RPMI7951 (cell line): ENCODE results near the gene PLLP. TPM values are rescaled to one million over a fixed set of nuclear protein-coding genes. Genes with fewer than 3 reads are reported as not detected.

Experiments used
- DNase-seq: peaks from one replicate; pipeline ENCODE4 v3.0.0-alpha.2; 2012; ENCODE audit warnings: low read depth
- total RNA-seq: library from RNA; depleted of rRNA; stranded (reverse); fragments of >200 nt; shearing (Covaris generic); gene quantifications from 2 replicates; pipeline ENCODE4 v1.2.3, GENCODE V29; 2014; rRNA removed

The PLLP gene
- total RNA-seq, 1 experiment from 2014 or later: 0.24 TPM

DNA sequence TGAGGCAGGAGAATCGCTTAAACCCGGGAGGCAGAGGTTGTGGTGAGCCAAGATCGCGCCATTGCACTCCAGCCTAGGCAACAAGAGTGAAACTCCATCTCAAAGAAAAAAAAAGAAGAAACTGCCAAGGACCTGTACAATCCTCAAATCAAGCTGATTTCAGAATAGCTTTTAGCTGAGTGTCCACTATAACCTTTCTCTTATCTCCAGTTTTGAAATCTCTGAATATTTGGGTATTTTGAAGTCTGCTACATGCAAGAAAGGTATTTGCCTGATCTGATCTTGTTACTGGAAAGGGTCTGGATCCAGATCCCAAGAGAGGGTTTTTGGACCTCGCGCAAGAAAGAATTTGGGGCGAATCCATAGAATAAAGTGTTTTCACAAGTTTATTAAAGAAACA, 58.5 kb downstream of the PLLP start:
- no peak for DNase-seq

DNA sequence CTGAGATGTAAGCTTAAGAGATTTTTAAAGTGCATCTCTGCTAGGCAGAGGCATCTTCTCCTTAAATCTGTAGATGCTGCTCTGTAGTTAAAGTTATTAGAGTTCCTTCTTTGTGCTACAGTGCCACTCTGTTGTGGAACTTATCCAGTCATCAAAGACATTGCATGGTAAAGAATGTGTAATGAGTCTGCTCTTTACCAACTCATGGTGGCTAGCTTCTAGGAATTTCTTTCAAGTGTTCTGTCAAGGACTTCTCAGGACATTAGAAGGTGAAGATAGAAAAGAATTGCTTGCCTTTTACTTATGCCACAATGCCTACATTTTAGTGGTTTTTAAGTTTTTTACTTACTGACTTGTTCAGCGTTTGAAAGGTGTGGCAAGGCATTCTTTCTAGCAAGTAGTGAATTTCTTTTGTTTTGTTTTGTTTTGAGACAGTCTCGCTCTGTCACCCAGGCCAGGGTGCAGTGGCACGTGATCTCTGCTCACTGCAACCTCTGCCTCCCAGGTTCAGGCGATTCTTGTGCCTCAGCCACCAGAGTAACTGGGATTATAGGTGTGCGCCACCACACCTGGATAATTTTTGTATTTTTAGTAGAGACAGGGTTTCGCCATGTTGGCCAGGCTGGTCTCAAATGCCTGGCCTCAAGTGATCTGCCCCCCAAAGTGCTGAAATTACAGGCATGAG, 59.7 kb downstream of the PLLP start:
- no peak for DNase-seq

DNA sequence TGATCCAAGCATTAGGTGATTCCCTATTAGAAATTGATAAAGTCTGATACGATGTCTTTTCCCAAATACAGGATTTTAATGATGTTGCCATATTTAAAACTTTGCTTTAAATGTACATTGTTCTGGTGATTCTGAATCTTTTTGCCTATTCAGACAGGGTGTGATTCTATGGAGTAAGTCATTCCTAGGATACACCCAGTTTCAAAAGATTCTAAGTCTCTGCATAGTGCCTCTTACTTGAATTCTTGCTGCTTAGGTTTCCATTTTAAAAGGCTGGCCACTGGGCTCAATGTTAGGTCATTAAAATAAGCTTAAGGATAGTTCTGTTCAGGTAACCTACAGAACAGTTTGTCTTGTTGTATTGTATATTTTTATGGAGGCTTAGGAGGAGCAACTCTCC, 61.4 kb downstream of the PLLP start:
- DNase-seq: no peak

DNA sequence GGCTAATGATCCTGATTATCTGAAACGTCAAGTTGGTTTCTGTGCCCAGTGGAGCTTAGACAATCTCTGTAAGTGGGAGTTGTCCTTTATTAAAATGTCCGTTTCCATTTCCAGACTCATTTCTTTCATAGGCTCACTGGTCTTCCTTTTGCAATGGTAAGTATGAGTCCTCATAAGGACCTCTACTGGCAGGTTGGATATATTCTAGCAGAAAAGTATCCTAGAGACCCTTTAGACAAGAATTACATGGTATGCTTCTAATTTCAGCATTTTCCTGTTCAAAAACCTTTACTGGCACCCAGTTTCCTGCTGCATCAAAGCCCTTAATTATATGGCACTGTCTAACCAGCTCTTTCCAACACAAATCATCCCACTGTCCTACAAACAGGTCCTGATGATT, 67.5 kb downstream of the PLLP start:
- no peak for DNase-seq

DNA sequence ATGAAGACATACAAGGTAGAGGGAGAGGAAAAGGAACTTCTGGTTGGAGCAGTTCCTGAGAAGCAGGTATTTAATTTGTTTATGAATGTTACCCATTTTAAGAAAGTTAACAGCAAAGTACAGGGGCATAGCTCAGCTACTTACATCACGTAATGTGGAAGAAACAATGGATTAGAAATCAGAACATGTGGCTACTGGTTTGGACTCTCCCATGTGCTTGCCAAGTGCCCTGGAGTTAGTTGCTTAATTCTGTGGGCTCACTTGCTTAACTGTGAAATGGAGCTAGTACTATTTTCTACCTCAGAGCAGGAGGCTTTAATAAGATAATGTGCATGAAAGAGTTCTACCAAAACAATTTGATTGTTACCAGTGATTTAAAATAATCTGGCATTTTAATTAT, 71.0 kb downstream of the PLLP start:
- no peak for DNase-seq

DNA sequence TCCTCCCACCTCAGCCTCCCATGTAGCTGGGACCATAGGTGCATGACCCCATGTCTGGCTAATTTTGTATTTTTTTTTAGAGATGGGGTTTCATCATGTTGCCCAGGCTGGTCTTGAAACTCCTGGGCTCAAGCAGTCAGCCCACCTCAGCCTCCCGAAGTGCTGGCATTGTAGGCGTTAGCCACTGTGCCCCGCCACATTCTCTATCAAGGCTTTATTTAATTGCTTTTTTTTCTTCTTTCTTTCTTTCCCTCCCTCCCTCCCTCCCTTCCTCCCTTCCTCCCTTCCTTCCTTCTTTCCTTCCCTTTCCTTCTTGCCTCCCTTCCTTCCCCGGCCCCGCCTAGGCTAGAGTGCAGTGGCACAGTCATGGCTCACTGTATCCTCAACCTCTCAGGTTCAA, 74.7 kb downstream of the PLLP start:
- no peak for DNase-seq

DNA sequence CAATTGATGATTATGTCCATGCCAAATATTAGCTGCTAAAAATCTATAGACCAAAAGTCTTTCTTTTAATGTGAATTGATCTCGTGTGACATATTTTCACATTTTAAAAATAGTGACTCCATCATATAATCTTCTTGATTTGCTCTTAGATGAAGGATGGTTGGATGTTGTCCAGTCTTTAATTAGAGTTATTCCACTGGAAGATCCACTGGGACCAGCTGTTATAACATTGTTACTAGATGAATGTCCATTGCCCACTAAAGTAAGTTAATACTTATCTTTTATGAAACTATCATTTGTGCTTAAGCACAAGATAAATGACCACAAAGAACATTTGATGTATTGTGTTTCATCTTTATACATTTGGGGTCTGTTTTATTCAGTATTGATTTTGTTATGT, 75.5 kb downstream of the PLLP start:
- no peak for DNase-seq

Other genes with a start within 250 kb of the PLLP start
- gene CPNE2, start 192.1 kb downstream of the PLLP start, total RNA-seq: 61.8 and 93.1 TPM in 2 replicates
- gene PSME3IP1, start 98.6 kb downstream of the PLLP start, total RNA-seq: 88.5 and 119 TPM in 2 replicates
- 41.5 and 42.0 TPM in 2 replicates for gene RSPRY1, start 98.3 kb downstream of the PLLP start, total RNA-seq
- gene ARL2BP, start 39.4 kb downstream of the PLLP start, total RNA-seq: 120 and 134 TPM in 2 replicates
- not detected in 2 replicates for gene CCL22, start 74.1 kb upstream of the PLLP start, total RNA-seq
- 0.36 and 1.3 TPM in 2 replicates for gene CX3CL1, start 87.8 kb upstream of the PLLP start, total RNA-seq
- not detected in 2 replicates for gene CCL17, start 120.1 kb upstream of the PLLP start, total RNA-seq
- gene CIAPIN1, start 162.7 kb upstream of the PLLP start, total RNA-seq: 68.0 and 68.9 TPM in 2 replicates
- 51.3 and 56.6 TPM in 2 replicates for gene COQ9, start 162.8 kb upstream of the PLLP start, total RNA-seq
- gene POLR2C, start 178.0 kb upstream of the PLLP start, total RNA-seq: 171 and 186 TPM in 2 replicates
- 16.4 and 17.9 TPM in 2 replicates for gene DOK4, start 201.8 kb upstream of the PLLP start, total RNA-seq